Suprapubic skin (tissue), 4 donors: ENCODE data around the gene FHOD3. TPM values are rescaled to one million over a fixed set of nuclear protein-coding genes. Genes with fewer than 3 reads are reported as not detected.

ENCODE experiments used
- DNase-seq, 2 donors: peaks; one replicate each; pipeline ENCODE4 v3.0.0-alpha.2; 2019; ENCODE audit warnings: low spot score in 2 of 2
- H3K27ac ChIP-seq: fragments of 200-600 bp; sonication (generic); one replicate; pipeline ENCODE4 v1.5.1; 2019
- H3K27me3 ChIP-seq: fragments of 200-600 bp; sonication (generic); one replicate; pipeline ENCODE4 v1.5.1; 2019
- H3K36me3 ChIP-seq: fragments of 200-600 bp; sonication (generic); one replicate; pipeline ENCODE4 v1.5.1; 2019
- H3K4me1 ChIP-seq: fragments of 200-600 bp; sonication (generic); one replicate; pipeline ENCODE4 v1.5.1; 2019
- H3K4me3 ChIP-seq: fragments of 200-600 bp; sonication (generic); one replicate; pipeline ENCODE4 v1.5.1; 2019; ENCODE audit warnings: mild to moderate bottlenecking
- H3K9me3 ChIP-seq: fragments of 200-600 bp; sonication (generic); one replicate; pipeline ENCODE4 v1.5.1; 2019
- EP300 ChIP-seq: sonication (generic); formaldehyde crosslinking; IDR thresholded peaks from one replicate; pipeline ENCODE4 v1.6.1; 2017; ENCODE audit warnings: antibody characterized with exemption
- POLR2A ChIP-seq, 2 donors: fragments of 450-650 bp; IDR thresholded peaks; one replicate each; pipeline ENCODE4 v1.6.1; 2017; ENCODE audit warnings: antibody characterized with exemption in 2 of 2, mild to moderate bottlenecking in 2 of 2, moderate library complexity in 2 of 2
- POLR2AphosphoS5 ChIP-seq, 3 donors: sonication (generic); formaldehyde crosslinking; IDR thresholded peaks; one replicate each; pipeline ENCODE4 v1.6.1; 2017; ENCODE audit warnings: antibody characterized with exemption in 3 of 3
- WGBS: methylation state at CpG from one replicate; pipeline ENCODE4 v1.1.5; 2018; 5-methylcytosine and 5-hydroxymethylcytosine counted together
- total RNA-seq, 4 donors: library from RNA; depleted of rRNA; stranded (reverse); fragments of >200 nt; gene quantifications; one replicate each; pipeline ENCODE4 v1.1.0, GENCODE V29; 2016
- TF ChIP-seq, protein P1 (sequence below), 2 donors: fragments of 200-600 bp in 1 of 2; fragments of 450-650 bp in 1 of 2; sonication (generic) in 1 of 2; IDR thresholded peaks; one replicate each; pipeline ENCODE4 v1.5.1; 2016 to 2019; ENCODE audit warnings: antibody characterized with exemption in 2 of 2, mild to moderate bottlenecking in 1 of 2, moderate library complexity in 1 of 2

FHOD3 gene
- total RNA-seq, 4 donors from 2014 or later = 5.8 to 18.7 (median 15.5) TPM

- Histone ChIP-seq H3K9me3 (no peaks in the 10 kb centered on the region), H3K27ac (no peak overlapping the region), H3K4me3 (no peak overlapping the region), H3K36me3 (no peaks in the 10 kb centered on the region), H3K4me1 (no peaks in the 10 kb centered on the region), H3K27me3 (no peaks in the 10 kb centered on the region)
- WGBS = 70% methylated on average over 5 of the region's 5 CpGs
- TF ChIP-seq EP300 (no peak), POLR2AphosphoS5 (IDR thresholded peaks at IDR 0.05) (no peak), POLR2A (IDR thresholded peaks at IDR 0.05) (no peak)
- TF ChIP-seq, protein P1, sequence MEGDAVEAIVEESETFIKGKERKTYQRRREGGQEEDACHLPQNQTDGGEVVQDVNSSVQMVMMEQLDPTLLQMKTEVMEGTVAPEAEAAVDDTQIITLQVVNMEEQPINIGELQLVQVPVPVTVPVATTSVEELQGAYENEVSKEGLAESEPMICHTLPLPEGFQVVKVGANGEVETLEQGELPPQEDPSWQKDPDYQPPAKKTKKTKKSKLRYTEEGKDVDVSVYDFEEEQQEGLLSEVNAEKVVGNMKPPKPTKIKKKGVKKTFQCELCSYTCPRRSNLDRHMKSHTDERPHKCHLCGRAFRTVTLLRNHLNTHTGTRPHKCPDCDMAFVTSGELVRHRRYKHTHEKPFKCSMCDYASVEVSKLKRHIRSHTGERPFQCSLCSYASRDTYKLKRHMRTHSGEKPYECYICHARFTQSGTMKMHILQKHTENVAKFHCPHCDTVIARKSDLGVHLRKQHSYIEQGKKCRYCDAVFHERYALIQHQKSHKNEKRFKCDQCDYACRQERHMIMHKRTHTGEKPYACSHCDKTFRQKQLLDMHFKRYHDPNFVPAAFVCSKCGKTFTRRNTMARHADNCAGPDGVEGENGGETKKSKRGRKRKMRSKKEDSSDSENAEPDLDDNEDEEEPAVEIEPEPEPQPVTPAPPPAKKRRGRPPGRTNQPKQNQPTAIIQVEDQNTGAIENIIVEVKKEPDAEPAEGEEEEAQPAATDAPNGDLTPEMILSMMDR (IDR thresholded peaks at IDR 0.05) = no peak
- DNase-seq = no peak
Measured at GRCh38 chr18:36372903-36373311, 75.4 kb downstream of the FHOD3 start.

- TF ChIP-seq, protein P1 (IDR thresholded peaks at IDR 0.05) = no peak
- TF ChIP-seq POLR2A (IDR thresholded peaks at IDR 0.05) (no peak), POLR2AphosphoS5 (IDR thresholded peaks at IDR 0.05) (no peak), EP300 (no peak)
- Histone ChIP-seq H3K4me1 (no peaks in the 10 kb centered on the region), H3K27me3 (no peaks in the 10 kb centered on the region), H3K4me3 (no peak overlapping the region), H3K9me3 (no peaks in the 10 kb centered on the region), H3K27ac (no peak overlapping the region), H3K36me3 (no peaks in the 10 kb centered on the region)
- WGBS = 68% methylated on average over 3 of the region's 3 CpGs
- no peak for DNase-seq
Measured at GRCh38 chr18:36374262-36374661, 76.7 kb downstream of the FHOD3 start.

- Histone ChIP-seq H3K27ac (no peak overlapping the region), H3K4me3 (no peak overlapping the region), H3K4me1 (no peaks in the 10 kb centered on the region), H3K36me3 (no peaks in the 10 kb centered on the region), H3K27me3 (no peaks in the 10 kb centered on the region), H3K9me3 (no peaks in the 10 kb centered on the region)
- no peak for DNase-seq
- TF ChIP-seq POLR2A (IDR thresholded peaks at IDR 0.05) (no peak), EP300 (no peak), POLR2AphosphoS5 (IDR thresholded peaks at IDR 0.05) (no peak)
- TF ChIP-seq, protein P1 (IDR thresholded peaks at IDR 0.05) = no peak
- WGBS = 78% methylated on average over 5 of the region's 5 CpGs
Measured at GRCh38 chr18:36375118-36375517, 77.6 kb downstream of the FHOD3 start.

- no peaks in the 10 kb centered on the region for H3K4me1 ChIP-seq
- 79% methylated on average over 1 of the region's 1 CpG for WGBS
- no peak overlapping the region for H3K27ac ChIP-seq
- DNase-seq = no peak
- no peaks in the 10 kb centered on the region for H3K9me3 ChIP-seq
- no peak overlapping the region for H3K4me3 ChIP-seq
- no peaks in the 10 kb centered on the region for H3K27me3 ChIP-seq
- TF ChIP-seq EP300 (no peak), POLR2A (IDR thresholded peaks at IDR 0.05) (no peak), POLR2AphosphoS5 (IDR thresholded peaks at IDR 0.05) (no peak)
- TF ChIP-seq, protein P1 (IDR thresholded peaks at IDR 0.05) = no peak
- H3K36me3 ChIP-seq = no peaks in the 10 kb centered on the region
Measured at GRCh38 chr18:36376361-36376760, 78.8 kb downstream of the FHOD3 start.

- no peaks in the 10 kb centered on the region for H3K4me1 ChIP-seq
- TF ChIP-seq POLR2AphosphoS5 (IDR thresholded peaks at IDR 0.05) (no peak), EP300 (no peak), POLR2A (IDR thresholded peaks at IDR 0.05) (no peak)
- TF ChIP-seq, protein P1 (IDR thresholded peaks at IDR 0.05) = no peak
- H3K27me3 ChIP-seq = no peaks in the 10 kb centered on the region
- no peak for DNase-seq
- H3K36me3 ChIP-seq = no peaks in the 10 kb centered on the region
- H3K9me3 ChIP-seq = no peaks in the 10 kb centered on the region
- 87% methylated on average over 3 of the region's 3 CpGs for WGBS
- H3K27ac ChIP-seq = no peak overlapping the region
- no peak overlapping the region for H3K4me3 ChIP-seq
Measured at GRCh38 chr18:36377626-36378025, 80.1 kb downstream of the FHOD3 start.
